NCI-H2227 treated with DMSO at 0.1 percent for 48 hours (cell line): ENCODE data around the gene RALB.

Experiments
- DNase-seq: peaks from one replicate; lab custom pipeline; 2025; lab: John Stamatoyannopoulos, UW

Gene RALB

GRCh38 chr2:120252225-120253020 lies at the start of gene RALB:
RALB (plus strand) TSS chr2:120252852; CDS start chr2:120278665, 25,813 bp downstream.
- peak; percentile 98 for DNase-seq

GRCh38 chr2:120203251-120204021 lies 49.2 kb upstream of the RALB start:
- no peak for DNase-seq

GRCh38 chr2:120204022-120204405 lies 48.6 kb upstream of the RALB start:
- DNase-seq, result no peak

- no peak for DNase-seq
These were observed 48.2 kb upstream of the RALB start for GRCh38 chr2:120204417-120204816.

GRCh38 chr2:120204945-120205670 lies 47.5 kb upstream of the RALB start:
- no peak for DNase-seq

DNA sequence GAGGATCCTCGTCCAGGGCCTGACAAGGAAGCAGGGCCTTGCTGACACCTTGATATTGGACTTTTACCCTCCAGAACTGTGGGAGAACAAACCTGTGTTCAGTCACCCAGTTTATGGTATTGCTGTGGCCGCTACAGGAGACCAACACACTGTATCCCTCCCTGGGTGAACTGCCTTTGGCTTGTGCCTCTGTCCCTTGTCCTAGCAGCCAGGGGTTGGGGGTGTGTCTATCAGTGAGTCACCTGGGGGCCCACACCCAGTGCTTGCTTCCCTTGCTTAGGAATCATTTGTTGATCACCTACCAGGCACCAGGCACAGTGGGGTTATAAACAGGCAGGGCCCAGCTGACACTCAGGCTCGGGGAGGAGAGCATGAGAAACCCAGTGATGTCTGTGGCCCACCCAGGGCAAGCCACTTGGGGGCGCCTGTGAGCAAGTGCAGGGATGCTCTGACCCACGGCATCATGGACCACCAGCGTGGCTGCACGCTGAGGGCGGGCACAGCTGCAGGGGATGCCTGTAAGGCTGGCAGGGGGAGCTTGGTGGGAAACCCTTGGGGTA lies 46.5 kb upstream of the RALB start:
- no peak for DNase-seq

DNA sequence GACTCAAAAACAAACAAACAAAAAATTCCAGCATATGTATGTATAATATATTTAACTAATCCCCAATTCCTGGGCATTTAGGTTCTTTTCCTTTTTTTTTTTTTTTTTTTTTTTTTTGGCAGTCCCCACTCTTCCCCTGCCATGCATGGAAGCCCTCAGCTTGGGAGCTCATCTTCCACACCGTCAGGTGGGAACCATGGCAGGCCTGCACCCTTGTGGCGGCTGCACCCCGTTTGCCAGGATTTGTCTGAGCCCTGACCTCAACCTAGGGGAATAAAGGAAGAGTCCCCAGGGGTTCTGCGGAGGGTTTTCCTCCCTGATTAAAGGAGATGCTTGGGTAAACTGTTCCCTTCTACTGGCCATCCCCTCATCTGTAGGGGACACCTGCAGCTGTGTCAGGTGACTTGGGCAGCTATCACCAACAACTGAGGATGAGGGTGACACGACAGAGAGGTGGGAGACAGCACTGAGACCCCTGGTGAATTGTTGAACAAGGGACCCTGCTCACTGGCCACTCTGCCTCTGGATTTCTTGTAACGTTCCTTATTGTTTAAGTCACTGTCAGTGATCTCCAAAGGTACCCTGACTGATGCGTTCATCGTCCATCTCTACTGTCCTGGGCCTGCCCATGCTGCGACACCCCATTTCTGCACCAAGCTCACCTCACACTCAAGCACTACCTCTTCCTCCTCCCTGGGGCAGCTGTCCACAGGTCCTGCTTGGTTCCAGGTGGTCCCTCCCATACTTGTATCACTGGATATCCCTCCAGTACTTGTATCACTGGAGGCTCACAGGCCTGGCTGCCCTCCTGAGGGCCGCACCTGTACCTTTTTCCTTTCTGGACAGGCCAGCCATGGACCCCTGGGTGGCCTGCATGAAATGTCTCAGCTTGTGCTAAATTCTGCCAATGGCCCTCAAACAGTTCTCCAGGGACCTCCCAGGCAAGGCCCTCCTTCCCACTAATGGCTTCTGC lies 44.0 kb upstream of the RALB start:
- no peak for DNase-seq

- no peak for DNase-seq
These were observed 43.0 kb upstream of the RALB start for GRCh38 chr2:120209427-120210269.

DNA sequence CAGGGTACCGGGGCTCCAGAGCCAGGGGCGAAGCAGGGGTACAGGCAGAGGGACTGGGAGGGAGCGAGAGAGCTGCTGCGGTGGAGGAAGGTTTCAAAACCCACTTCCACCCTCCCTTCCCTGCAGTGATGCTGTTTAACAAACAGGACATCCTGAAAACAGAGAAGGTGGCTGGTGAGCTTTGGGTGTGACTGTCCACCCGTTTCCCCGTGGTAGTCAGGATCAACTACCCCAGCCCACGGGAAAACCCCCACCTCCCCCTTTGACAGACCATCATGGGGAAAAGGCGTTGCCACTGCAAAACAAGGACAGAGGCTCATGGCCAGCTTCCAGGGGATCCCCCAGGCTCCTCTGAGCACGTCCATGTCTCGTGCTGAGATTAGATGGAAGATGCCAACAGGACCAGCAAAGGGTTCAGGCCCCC lies 42.4 kb upstream of the RALB start:
- DNase-seq, result no peak

GRCh38 chr2:120218181-120218580 lies 34.5 kb upstream of the RALB start:
- no peak for DNase-seq

- DNase-seq, result no peak
These were observed 33.4 kb upstream of the RALB start for GRCh38 chr2:120219291-120219690.

GRCh38 chr2:120219766-120220165 lies 32.9 kb upstream of the RALB start:
- no peak for DNase-seq

DNA sequence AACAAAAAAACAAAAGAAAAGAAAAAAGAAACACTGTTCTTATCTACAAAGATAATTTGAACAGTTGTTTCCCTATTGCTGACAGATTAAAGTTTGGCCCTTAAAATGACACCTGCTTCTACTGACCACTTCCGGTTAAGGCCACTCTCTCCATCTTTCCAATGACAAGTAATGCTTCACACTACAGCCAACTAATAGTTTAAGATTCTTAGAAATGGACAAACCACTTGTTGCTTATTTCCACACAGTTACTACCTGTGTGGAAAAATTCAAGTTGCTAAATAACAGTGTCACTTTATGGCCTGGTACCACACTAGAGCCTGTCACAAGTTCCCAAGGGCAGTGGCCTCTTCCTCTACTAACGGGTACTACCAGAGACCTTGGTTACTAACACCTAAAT lies 31.9 kb upstream of the RALB start:
- no peak for DNase-seq

- DNase-seq, result no peak
These were observed 31.0 kb upstream of the RALB start for GRCh38 chr2:120221616-120222015.

DNA sequence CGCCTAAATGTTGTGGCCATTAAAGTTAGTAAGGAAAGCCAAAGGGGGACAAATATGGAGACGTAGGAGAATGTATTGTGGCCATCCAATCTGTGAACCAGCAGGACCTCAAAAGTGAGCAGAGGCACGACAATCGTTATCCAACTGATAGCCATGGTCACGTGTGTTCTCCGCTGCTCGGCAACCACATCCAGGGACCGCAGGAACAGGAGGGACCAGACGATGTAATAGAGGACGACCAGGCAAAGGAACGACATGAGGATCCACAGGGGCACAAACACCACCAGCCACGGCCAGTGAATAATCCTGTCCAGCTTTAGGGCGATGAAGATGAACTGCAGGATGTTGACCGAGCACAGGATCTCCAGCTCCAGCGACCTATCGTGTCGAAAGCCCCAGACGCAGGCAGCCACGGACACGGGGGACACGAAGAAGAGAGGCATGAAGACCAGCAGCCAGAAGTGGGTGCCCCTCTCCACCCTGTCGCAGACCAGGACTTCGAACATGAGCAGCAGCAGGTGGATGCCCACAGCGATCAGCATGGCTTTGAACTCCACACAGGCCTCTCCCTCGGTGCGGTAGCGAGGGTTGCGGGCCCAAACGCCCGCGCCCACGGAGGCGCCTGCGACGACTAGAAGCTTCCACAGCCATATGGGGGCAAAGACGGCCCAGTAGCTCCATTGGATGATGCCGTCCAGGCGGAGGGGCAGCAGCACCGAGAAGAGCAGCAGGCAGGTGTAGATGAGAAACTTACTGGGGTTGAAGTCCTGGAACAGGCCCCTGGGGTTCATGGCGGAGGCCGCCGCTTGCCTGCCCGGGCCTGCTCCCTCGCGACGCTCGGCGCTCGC lies 30.2 kb upstream of the RALB start:
- no peak for DNase-seq

DNA sequence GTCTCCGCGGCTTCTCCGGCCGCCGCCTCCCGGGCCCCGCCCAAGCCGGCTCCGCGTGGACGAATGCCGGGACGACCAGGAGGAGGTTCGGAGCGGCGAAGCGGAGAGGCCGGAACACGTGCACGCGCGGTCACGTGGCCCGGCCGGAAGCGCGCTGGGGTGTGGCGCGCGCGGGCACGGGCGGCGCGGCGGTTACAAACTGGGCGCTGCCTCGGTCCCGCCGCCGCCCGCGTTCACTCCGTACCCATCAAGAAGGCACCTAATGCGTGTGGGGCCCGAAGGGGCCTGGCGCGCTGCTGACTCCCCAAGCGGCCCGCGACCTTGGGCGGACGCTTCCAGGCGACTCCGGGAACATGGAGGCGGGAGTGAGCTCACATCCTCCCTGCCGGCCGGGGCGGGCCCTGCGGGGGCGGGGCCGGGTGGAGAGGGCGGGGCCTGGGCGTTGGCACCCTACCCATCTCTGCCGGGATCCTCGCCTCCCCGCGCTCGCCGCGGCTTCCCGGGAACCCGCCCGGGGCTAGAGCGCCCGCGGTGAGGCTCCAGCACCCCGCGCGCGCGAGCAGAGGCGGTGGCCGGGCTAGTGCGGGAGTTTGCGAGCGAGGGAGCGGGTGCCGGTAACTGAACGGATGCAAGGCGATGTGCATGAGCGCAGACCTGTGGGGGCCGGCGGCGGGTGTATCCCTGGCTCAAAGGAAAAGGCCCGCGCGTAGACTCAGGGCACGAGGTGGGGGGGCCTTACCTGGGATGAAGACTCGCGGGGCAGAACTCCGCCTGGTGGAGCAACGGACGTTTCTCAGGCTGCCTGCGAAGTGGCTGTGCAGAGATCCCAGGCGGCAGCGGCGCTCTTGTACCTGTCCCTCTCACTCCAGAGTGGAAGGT lies 29.4 kb upstream of the RALB start, which contains the start of gene TMEM185B:
Gene TMEM185B, minus strand, starts transcription at position 367 of the 879 bp plus-strand sequence. CDS start 424 bp downstream, outside the sequence.
- peak; percentile 94 for DNase-seq

DNA sequence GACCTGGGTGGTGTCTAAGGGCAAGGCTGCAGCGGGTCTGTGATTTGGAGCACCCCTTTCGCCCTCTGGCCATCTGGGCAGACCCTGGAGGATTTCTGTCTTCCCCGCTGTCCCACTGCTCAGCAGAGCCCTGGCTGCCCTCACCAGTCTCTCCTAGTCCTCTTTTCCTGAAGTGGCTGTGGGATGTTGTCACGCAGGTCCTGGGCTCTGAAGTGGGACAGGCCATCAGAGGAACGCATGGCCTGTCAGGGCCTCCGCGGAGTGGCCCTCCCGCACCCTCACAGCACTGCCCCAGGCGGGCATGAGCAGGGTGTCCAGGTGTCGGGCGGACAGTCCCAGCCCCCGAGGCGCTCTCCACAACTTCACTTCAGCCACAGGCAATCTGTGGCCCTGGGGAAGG lies 28.4 kb upstream of the RALB start:
- DNase-seq, result no peak
